ENCODE measurements around the gene RGL4. TPM values are rescaled to one million over a fixed set of nuclear protein-coding genes. Genes with fewer than 3 reads are reported as not detected.
A peak's percentile ranks its signal among the peaks of the same experiment; 100 is the strongest.

Gene RGL4
- total and polyA plus RNA-seq, 2 donors (not counting 1 experiment from before 2014, with no cell fraction given), result 0.81 to 2.7 TPM

DNA sequence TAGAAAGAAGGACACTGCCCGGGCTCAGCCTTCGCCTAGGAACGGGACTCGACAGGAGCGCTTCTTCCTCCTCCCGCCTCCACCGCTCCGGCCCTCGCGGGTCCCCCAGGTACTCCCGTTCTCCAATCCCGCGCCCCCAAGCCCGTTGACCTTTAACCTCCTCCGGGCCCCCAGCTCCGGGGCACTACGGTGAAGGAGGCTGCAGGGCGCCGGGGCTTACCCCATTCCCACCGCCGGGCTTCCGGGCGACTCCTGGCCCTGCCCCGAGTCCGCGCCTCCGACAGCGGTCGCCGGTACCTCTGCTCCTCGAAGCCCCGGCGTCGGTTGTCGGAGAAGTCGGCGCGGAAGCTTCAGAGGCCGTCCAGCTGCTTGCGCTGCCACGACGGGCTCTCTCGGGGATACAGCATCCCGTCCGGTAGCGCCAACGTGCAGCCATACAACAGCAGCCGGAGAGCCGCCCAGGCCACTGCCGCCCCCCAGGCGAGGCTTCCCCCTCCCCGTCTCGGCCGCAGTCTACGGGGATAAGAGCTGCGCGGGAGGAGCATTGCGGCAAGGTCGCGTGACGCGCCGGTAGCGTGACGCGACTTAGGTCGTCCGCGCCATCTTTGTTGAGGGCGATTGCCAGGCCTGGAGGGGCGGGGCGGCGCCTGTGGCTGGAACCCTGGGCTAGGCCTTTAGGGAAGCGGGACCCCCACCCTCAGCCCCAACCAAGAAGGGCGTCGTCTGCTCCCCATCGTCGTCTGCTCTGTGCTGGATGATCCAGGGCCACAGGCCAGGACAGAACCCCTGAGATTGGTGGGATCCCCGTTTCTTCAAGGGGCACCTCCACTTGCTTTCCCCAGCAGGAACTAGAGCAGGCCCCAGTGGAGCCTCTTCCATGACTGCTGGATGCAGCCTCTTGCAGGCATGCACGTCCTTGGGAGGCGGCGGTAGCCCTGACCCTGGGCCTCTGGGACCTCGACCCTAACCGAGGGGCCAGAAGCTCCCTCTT is 26.3 kb downstream of the RGL4 start:
- ChIA-PET CTCF (interaction anchor here (0.5 to 3.3 kb wide), 8 partner anchors 18 to 141 kb away, joined by 3 to 13 read pairs (median 4); partner anchors contain the start of genes CHCHD10, MMP11, SLC2A11 and ZNF70), POLR2A (interaction anchor here (0.6 to 2.4 kb wide), 10 partner anchors 14 to 197 kb away, joined by 3 to 17 read pairs (median 4); partner anchors contain the start of genes SLC2A11 and ZNF70)
- H3K9me3 ChIP-seq (ENCODE audit: control extremely low read depth in 1 of 3, control insufficient read depth in 2 of 3, insufficient read depth in 1 of 3, low read length in 2 of 3), result no peaks in the 10 kb centered on the region
- peak overlapping the region; percentile 88 for H3K9ac ChIP-seq (ENCODE audit: low read length)
- Mint-ChIP-seq H3K9me3 (ENCODE audit: insufficient read depth) (no peaks in the 10 kb centered on the region), H3K4me1 (peaks cover 20% of the 10 kb centered on the region), H3K4me3 (peak overlapping the region; percentile 89), H3K27ac (peak overlapping the region; percentile 89), H3K27me3 (no peaks in the 10 kb centered on the region)
- peak overlapping the region; percentile 98 for H3K4me2 ChIP-seq (replicated peaks; ENCODE audit: low read depth, low read length, poor library complexity, severe bottlenecking)
- intact Hi-C loops (cut with micrococcal nuclease), result loop anchor here (1.0 to 5.0 kb wide), 6 partner anchors 21 to 177 kb away; partner anchors contain the start of genes MIF and SLC2A11
- H3K27me3 ChIP-seq (replicated peaks in 1 of 4; ENCODE audit: control extremely low read depth in 1 of 4, control insufficient read depth in 3 of 4, insufficient read depth in 4 of 4, low read length in 3 of 4), result no peaks in the 10 kb centered on the region
- H3K79me2 ChIP-seq (ENCODE audit: control insufficient read depth, insufficient read depth, low read length), result peaks cover 34% of the 10 kb centered on the region
- H3K27ac ChIP-seq (ENCODE audit: low read length in 2 of 2), result peak overlapping the region; percentile 61 to 84
- peak overlapping the region; percentile 98 for H2AFZ ChIP-seq (ENCODE audit: insufficient read depth, low read depth, low read length, poor library complexity, severe bottlenecking)
- peaks cover 13 to 19% of the 10 kb centered on the region in 2 donors for H3K4me1 ChIP-seq (ENCODE audit: control insufficient read depth in 2 of 2, insufficient read depth in 2 of 2, low read length in 2 of 2)
- peaks cover 0 to 23% of the 10 kb centered on the region in 2 experiments for H3K36me3 ChIP-seq (replicated peaks in 1 of 2; ENCODE audit: control extremely low read depth in 1 of 2, control insufficient read depth in 1 of 2, extremely low read depth in 1 of 2, insufficient read depth in 2 of 2, low read length in 1 of 2)
- 6% methylated on average over 84 of the region's 84 CpGs for WGBS (ENCODE audit: insufficient coverage)
- peak; percentile 89 for DNase-seq
- ATAC-seq (ENCODE audit: low read depth), result peak; percentile 95
- H4K20me1 ChIP-seq (ENCODE audit: control insufficient read depth, insufficient read depth, low read length, poor library complexity, severe bottlenecking), result no peaks in the 10 kb centered on the region
- TF ChIP-seq, protein P1, sequence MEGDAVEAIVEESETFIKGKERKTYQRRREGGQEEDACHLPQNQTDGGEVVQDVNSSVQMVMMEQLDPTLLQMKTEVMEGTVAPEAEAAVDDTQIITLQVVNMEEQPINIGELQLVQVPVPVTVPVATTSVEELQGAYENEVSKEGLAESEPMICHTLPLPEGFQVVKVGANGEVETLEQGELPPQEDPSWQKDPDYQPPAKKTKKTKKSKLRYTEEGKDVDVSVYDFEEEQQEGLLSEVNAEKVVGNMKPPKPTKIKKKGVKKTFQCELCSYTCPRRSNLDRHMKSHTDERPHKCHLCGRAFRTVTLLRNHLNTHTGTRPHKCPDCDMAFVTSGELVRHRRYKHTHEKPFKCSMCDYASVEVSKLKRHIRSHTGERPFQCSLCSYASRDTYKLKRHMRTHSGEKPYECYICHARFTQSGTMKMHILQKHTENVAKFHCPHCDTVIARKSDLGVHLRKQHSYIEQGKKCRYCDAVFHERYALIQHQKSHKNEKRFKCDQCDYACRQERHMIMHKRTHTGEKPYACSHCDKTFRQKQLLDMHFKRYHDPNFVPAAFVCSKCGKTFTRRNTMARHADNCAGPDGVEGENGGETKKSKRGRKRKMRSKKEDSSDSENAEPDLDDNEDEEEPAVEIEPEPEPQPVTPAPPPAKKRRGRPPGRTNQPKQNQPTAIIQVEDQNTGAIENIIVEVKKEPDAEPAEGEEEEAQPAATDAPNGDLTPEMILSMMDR (IDR thresholded peaks at IDR 0.05), result no peak
- no peak for TF ChIP-seq EZH2 (IDR thresholded peaks at IDR 0.05; ENCODE audit: borderline replicate concordance, insufficient read depth, low read depth, low read length, poor library complexity, severe bottlenecking)
- H3K4me3 ChIP-seq (ENCODE audit: control extremely low read depth in 1 of 5, extremely low read depth in 1 of 5, insufficient read depth in 1 of 5, low read depth in 2 of 5, low read length in 4 of 5), result peak overlapping the region in 4 of 5 experiments; percentile 82 to 88 (median 88)

All from B cell (primary cell).